Astrocyte of the hippocampus (primary cell): ENCODE data around the gene RHOF.
"Not testable (repeated sequence)": the region's sequence is repeated elsewhere in the genome, so short reads cannot be mapped to it uniquely, and the experiment has no call there.

ENCODE experiments used
- DNase-seq: peaks from one replicate; pipeline ENCODE4 v3.0.0; 2011; ENCODE audit warnings: low read depth, low spot score

RHOF gene

DNA sequence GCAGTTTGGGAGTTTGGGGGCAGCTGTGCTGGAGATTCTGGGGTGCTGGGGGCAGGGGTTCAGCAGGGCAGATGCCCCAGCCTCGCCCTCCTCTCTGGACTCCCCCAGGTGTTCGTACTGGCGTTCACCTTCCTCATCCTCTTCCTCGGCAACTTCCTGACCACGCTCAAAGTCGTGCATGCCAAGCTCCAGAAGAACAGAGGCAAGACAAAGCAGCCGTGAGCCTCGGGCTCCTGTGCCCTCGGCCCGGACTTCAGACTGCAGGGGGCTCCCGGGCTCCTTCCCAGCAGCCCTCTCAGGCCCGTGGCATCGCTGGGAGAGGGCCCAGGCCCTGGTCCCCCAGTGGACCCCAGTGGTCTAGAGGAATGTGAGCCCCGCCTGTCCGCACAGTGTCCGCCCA is 18.0 kb downstream of the RHOF start:
- DNase-seq: no peak

DNA sequence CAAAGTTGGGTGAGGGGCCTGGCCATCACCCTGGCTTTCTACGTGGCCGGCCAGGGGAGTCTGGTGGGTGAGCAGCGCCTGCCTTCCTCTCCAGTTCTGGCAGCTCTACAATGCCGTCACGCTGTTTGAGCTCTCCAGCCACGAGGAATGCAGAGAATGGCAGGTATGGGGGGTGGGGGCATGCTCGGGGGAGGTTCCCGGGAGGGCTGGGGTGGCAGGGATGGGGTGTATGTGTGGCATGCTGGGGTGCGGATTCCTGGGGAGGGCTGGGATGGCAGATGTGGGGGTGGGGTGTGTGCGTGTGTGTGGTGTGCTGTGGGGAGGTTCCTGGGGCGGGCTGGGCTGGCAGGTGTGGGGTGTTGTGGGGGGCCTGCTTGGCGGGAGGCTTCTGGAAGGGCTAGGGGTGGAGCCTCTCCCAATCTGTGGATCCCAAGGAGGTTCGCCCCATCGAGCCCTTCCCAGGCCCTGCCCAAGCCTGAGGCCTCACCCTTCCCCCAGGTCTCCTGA is 18.5 kb downstream of the RHOF start:
- DNase-seq: peak; percentile 80

DNA sequence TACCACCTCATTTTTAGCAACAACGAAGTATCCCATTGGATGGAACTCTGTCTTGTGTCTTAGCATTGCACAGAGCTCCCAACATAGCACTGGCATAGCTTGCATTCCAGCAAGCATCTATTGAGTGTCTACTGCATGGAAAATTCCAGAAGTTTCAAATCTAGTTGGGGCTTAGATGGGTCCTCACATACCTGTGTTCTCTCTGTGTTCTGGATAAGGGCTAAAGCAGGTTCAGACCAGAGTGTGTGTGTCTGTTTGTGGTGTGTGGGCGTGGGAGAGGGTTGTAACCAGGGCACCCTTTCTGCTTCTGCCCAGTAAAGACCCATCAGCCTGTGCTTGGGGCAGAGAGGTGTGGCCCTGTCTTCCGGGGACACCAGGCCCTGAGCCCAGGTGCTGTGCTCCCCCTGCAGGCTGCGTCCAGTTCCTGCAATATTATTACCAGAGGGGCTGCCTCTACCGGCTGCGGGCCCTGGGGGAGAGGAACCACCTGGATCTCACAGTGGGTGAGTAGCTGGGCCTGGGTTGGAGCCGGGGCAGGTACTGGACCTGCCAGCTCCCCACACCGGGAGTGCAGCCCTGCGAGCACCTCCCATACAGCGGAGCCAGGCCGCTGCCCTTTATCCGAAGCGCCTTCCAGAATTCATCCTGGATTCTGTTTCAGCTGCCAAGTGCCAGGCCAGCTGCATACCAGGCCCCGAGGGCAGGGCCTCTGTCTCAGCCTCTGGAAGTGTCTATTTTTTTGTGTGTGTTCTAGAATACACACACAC is 20.3 kb downstream of the RHOF start:
- peak; percentile 83 for DNase-seq

DNA sequence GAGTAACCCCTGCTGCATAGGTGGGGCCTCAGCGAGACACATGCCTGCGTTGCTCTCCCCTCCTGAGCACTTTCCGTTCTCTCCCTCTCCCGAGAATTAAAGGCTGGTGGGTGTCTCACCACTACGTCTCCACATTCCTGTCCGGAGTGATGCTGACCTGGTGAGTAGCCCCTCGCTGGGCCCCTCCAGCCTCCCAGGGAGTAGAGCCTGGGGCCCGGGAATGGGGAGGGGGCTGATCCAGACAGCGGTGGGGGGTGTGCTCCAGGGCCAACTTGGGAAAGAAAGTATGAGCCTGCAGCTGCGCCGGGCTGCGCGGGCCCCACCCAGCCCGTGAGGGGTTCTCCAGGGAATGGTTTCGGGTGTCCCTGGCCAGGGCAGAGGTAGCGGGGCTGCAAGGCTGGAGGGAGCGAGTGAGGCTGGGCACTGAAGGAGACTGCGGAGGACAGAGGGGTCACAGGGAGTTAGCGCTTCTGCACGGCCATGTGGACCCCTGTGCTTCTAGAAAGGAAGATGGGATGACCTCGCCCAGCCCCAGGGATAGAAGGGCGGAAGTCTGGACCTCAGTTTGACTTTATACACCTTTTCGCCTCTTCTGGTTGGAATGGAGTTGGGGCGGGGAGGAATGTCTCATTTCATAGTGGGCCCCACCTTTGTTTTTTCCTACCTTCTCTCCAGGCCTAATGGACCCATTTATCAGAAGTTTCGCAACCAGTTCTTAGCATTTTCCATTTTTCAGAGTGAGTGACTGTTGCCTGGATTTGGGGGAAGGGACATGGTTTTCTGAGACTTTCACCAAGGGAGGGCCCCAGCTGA is 22.5 kb downstream of the RHOF start:
- no peak for DNase-seq

DNA sequence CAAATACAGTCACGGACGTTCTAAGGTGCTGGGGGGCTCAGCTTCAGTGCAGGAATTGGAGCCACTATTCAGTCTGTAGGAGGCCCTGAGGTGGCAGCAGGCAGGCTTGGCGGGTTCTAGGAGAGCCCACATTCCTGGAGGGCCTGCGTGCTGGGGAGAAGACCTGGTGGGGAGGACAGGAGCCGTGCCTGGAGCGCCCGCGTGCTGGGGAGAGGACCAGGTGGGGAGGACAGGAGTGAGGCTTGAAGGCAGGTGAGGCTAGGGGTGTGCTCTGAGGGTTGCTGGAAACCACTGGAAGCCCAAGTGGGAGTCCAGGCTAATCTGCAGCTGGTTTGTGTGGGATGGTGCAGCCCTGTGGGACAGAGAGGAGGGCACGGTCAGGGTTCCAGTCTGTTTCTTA is 23.1 kb downstream of the RHOF start:
- DNase-seq: no peak

- DNase-seq: no peak
Observed at GRCh38 chr12:121769831-121770301, 23.6 kb downstream of the RHOF start.

DNA sequence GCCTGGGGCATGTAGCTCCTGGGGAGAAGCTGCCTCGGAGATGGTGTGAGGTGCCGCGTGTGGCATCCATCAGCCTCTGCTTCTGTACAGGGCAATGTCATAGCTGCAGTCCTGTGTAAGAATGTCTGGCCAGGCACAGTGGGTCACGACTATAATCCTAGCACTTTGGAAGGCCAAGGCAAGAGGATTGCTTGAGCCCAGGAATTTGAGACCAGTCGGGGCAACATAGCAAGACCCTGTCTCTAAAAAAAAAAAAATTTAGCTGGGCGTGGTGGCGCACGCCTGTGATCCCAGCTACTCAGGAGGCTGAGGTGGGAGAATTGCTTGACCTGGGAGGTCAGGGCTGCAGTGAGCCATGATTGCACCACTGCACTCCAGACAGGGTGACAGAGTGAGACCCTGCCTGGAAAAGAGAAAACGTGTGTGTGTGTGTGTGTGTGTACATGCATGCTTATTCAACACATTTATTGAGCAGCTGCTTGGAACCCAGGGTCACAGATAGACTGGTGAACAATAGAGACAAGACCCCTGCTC is 24.1 kb downstream of the RHOF start:
- no peak for DNase-seq

GRCh38 chr12:121767525-121768016 is 25.9 kb downstream of the RHOF start:
- DNase-seq: peak; percentile 93

DNA sequence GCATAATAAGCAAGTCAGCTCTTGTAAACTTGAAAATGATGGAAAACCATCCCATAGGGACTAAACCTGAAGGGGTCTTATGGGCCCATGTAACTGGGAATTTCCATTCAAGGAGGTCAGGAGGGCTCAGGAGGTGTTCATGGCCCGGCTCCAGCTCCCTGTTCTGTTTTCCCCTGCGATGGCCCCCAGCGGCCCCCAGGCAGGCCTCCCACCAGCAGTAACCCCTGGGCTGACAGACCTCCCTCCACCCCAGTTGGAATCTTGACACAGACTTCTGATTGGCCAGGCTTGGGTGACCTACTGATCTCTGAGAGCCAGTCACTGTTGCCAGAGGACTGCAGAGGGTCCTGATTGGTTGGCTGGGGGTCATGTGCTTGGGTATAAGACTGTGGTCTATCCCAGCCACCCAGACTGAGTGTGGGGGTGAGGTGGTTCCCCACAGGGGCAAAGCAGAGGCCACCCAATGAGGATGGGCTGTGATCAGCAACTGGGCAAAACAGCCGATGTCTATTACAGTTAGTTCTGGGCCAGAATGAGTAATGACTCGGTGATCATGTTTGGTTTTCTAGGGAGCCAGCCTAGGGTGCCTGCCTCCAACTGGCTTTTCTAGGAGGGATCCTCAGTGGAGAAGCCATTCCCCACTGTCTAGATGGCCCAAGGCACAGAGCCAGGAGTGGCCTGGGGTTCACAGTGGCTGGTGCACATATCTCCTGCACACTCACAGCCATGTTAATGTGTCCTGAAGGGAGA is 27.0 kb downstream of the RHOF start:
- no peak for DNase-seq

- peak; percentile 74 for DNase-seq
Observed at GRCh38 chr12:121765573-121765972, 27.9 kb downstream of the RHOF start.

DNA sequence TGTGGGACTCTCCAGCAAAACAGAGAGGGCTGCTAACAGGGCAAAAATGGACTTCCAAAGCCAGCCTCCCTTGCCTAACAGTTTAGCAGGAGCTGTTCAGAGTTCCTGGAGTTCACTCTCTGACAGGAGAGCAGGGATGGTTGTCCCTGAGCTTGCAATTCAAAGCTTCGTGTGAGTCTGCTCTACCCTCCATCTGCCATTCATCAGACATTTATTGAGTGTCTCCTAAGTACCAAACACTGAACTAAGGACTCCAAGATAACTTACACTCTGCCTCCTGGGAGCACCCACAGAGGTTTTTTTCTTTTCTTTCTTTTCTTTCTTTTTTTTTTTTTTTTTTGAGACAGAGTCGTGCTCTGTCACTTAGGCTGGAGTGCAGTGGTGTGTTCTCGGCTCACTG is 28.7 kb downstream of the RHOF start:
- no peak for DNase-seq

DNA sequence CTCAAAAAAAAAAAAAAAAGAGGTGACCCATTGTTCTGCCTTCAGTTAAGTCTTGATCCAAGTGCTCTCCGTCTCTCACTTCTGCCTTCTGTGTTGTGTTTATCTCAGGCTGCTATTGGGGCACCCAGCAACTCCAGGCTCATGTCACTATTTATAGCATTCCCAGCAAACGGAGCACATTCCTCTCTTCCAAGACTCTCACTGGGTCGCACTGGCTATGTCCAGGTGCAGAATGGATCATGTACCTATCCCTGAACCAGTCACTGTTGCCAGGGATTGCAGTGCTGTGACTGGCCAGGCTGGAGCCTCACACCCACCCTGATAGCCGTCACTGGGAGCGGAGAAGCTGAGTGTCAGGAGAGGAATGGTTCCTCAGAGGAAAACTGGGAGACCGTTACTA is 31.2 kb downstream of the RHOF start:
- peak; percentile 40 for DNase-seq

GRCh38 chr12:121758536-121758935 is 35.0 kb downstream of the RHOF start:
- not testable (repeated sequence) for DNase-seq

- no peak for DNase-seq
Observed at GRCh38 chr12:121755591-121755990, 37.9 kb downstream of the RHOF start.

DNA sequence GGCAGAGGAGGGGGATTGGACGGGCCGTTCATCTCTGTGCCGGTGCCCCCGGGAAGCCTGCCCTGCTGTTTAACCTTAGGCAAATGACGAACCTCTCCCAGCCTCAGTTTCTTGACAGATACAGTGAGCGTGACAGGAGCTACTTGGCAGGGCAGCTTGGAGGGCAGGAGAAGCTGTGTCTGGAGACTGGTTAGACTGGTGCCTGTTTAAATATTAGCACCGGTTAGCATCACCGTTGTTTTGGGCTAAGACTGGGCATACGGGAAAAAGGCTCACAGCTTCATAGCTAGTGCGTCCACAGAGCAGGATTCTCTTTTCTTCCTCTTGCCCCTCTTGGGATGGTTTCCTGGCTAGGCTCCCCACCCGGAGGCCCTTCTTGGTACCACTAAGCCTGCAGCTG is 38.7 kb downstream of the RHOF start:
- no peak for DNase-seq

- peak; percentile 30 for DNase-seq
Observed at GRCh38 chr12:121753844-121754264, 39.6 kb downstream of the RHOF start.

DNA sequence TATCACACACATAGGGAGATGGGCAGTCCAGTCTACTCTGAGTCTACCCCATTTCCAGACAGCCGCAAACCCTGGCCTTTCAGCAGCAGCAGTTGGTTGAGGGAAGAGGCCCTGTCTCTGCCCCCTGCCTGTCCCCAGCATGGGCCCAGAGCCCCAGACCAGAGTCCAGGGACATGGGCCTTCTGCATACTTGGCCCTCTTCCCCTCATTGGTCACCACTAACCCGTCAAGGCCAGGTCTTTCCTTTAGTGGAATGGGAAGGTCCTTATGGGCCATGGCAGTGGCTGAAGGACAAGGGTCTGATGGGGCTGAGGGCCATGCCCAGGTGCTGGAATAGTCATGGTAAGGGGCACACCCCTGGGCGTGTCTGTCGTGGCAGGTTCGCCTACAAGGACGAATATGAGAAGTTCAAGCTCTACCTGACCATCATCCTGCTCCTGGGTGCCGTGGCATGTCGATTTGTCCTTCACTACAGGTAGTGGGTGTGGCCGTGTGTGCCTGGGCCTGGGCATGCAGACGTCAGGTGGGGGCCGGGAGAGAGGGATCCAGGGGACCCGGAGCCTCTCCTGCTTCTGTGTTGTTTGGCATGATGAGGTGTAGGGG is 41.6 kb downstream of the RHOF start:
- no peak for DNase-seq

DNA sequence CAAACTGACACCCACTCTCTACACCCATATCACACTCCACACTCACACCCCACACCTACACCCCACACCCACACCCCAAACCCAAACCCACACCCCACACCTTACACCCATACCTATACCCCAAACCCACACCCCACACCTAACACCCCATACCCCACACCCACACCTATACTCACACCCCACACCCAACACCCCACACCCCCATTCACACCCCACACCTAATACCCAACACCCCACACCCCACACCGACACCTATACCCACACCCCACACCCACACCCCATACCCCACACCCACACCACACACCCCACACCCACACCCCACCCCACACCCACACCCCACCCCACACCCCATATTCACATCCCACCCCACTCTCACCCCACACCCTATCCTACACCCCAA is 42.5 kb downstream of the RHOF start:
- DNase-seq: no peak

DNA sequence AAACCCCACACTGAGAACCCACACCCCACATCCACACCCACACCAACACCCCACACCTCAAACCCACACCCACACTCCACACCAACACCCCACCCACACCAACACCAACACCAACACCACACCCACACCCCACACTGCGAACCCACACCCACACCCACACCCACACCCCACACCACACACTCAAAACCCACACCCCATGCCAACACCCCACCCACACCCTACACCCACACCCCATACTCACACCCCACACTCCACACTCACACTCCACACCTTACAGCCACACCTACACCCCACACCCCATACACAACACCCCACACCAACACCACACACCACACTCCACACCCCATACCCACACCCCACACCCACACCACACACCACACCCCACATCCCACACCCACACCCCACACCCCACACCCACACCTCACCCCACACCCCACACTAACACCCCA is 43.0 kb downstream of the RHOF start:
- no peak for DNase-seq

DNA sequence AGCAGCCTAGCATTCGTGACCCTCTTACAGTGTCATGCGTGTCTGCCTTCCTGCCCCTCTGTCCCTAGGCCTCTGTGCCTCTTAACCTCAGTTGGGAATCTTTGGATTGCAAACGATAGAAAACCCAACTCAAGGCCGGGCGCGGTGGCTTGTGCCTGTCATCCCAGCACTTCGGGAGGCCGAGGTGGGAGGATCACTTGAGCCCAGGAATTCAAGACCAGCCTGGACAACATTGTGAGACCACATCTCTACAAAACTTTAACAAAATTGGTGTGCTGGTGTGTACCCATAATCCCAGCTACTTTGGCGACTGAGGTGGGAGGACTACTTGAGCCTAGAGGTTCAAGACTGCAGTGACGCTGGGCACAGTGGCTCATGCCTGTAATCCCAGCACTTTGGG is 44.2 kb downstream of the RHOF start:
- no peak for DNase-seq
